OCI-LY7 (cell line): ENCODE measurements around the gene LACTB.

Experiments used
- CTCF ChIP-seq: fragments of 200-600 bp; sonication (generic); conservative IDR thresholded peaks from 2 replicates; pipeline ENCODE4 v1.5.1; 2014; ENCODE audit warnings: mild to moderate bottlenecking, antibody characterized with exemption, low read length, moderate library complexity, mixed read lengths
- EZH2phosphoT487 ChIP-seq: fragments of 200-600 bp; sonication (generic); IDR thresholded peaks from 2 replicates; pipeline ENCODE4 v1.6.1; 2018; ENCODE audit warnings: low read depth, borderline replicate concordance, mild to moderate bottlenecking, mixed run types, antibody characterized with exemption, low read length, moderate library complexity, mixed read lengths

GRCh38 chr15:63166219-63166618 lies 44.6 kb downstream of the LACTB start:
- TF ChIP-seq CTCF, result peak; percentile 67
- TF ChIP-seq EZH2phosphoT487, result no peak
